ENCODE measurements around the gene FOXL1.

DNA sequence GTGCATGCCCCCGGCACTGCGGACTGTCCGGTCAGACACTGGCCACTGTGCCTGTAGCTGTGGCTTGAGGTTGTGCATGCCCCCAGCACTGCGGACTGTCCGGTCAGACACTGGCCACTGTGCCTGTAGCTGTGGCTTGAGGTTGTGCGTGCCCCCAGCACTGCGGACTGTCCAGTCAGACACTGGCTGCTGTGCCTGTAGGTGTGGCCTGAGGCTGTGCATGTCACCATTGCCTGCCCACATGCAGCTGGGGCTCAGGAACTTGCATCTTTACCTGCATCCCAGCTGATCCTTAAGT is 28.5 kb upstream of the FOXL1 start:
- TF ChIP-seq, protein P1, sequence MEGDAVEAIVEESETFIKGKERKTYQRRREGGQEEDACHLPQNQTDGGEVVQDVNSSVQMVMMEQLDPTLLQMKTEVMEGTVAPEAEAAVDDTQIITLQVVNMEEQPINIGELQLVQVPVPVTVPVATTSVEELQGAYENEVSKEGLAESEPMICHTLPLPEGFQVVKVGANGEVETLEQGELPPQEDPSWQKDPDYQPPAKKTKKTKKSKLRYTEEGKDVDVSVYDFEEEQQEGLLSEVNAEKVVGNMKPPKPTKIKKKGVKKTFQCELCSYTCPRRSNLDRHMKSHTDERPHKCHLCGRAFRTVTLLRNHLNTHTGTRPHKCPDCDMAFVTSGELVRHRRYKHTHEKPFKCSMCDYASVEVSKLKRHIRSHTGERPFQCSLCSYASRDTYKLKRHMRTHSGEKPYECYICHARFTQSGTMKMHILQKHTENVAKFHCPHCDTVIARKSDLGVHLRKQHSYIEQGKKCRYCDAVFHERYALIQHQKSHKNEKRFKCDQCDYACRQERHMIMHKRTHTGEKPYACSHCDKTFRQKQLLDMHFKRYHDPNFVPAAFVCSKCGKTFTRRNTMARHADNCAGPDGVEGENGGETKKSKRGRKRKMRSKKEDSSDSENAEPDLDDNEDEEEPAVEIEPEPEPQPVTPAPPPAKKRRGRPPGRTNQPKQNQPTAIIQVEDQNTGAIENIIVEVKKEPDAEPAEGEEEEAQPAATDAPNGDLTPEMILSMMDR (IDR thresholded peaks at IDR 0.05; ENCODE audit: low read depth, low read length, poor library complexity, severe bottlenecking): no peak
- no peak for TF ChIP-seq EZH2phosphoT487 (IDR thresholded peaks at IDR 0.05; ENCODE audit: borderline replicate concordance, low read length)
